ENCODE results near the gene DEPP1. TPM values are rescaled to one million over a fixed set of nuclear protein-coding genes. Genes with fewer than 3 reads are reported as not detected.

Gene DEPP1
- total RNA-seq, 1 donor from 2014 or later = 16.6 TPM

- Mint-ChIP-seq H3K9me3 (ENCODE audit: low read depth) (no peaks in the 10 kb centered on the region), H3K36me3 (ENCODE audit: insufficient read depth) (no peaks in the 10 kb centered on the region), H3K27ac (no peak overlapping the region), H3K4me3 (ENCODE audit: low read depth) (no peak overlapping the region), H3K4me1 (ENCODE audit: low read depth) (peaks cover 36% of the 10 kb centered on the region), H3K27me3 (no peaks in the 10 kb centered on the region)
- DNase-seq (ENCODE audit: low spot score, unreplicated experiment) = no peak
- TF ChIP-seq, protein P1, sequence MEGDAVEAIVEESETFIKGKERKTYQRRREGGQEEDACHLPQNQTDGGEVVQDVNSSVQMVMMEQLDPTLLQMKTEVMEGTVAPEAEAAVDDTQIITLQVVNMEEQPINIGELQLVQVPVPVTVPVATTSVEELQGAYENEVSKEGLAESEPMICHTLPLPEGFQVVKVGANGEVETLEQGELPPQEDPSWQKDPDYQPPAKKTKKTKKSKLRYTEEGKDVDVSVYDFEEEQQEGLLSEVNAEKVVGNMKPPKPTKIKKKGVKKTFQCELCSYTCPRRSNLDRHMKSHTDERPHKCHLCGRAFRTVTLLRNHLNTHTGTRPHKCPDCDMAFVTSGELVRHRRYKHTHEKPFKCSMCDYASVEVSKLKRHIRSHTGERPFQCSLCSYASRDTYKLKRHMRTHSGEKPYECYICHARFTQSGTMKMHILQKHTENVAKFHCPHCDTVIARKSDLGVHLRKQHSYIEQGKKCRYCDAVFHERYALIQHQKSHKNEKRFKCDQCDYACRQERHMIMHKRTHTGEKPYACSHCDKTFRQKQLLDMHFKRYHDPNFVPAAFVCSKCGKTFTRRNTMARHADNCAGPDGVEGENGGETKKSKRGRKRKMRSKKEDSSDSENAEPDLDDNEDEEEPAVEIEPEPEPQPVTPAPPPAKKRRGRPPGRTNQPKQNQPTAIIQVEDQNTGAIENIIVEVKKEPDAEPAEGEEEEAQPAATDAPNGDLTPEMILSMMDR (IDR thresholded peaks at IDR 0.05; ENCODE audit: unreplicated experiment) = no peak
These were observed 14.8 kb upstream of the DEPP1 start for GRCh38 chr10:44993226-44993921.

DNA sequence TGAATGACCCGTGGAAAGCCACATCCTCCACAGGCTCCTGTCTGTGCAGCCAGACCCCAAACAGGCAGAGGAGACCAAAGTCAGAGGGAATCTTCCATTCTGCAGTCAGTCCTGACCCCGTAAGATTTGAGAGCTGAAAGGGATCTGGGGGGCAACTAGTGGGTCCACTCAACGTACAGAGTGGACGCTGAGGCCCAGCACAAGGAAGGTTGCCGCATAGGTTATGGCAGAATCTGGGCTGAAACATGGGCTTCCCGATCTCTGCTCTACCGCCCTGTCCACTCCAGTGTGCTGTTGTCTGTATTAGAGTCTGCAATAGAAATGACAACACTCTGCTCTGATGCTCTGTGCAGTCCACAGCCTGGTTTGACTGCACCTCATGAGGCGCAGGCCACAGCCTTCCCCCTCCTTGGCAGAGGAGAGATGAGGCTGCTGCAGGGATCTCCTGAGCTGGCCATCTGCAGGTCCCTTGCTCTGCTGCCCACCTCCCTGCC, 14.2 kb upstream of the DEPP1 start:
- no peaks in the 10 kb centered on the region for H3K36me3 Mint-ChIP-seq (ENCODE audit: insufficient read depth)
- no peak overlapping the region for H3K27ac Mint-ChIP-seq
- DNase-seq (ENCODE audit: low spot score, unreplicated experiment) = no peak
- peaks cover 36% of the 10 kb centered on the region for H3K4me1 Mint-ChIP-seq (ENCODE audit: low read depth)
- TF ChIP-seq, protein P1 (IDR thresholded peaks at IDR 0.05; ENCODE audit: unreplicated experiment) = no peak
- H3K4me3 Mint-ChIP-seq (ENCODE audit: low read depth) = no peak overlapping the region
- no peaks in the 10 kb centered on the region for H3K27me3 Mint-ChIP-seq
- no peaks in the 10 kb centered on the region for H3K9me3 Mint-ChIP-seq (ENCODE audit: low read depth)

GRCh38 chr10:44992070-44992731, 13.6 kb upstream of the DEPP1 start:
- TF ChIP-seq, protein P1 (IDR thresholded peaks at IDR 0.05; ENCODE audit: unreplicated experiment) = no peak
- Mint-ChIP-seq H3K4me3 (ENCODE audit: low read depth) (no peak overlapping the region), H3K27ac (no peak overlapping the region), H3K9me3 (ENCODE audit: low read depth) (no peaks in the 10 kb centered on the region), H3K27me3 (no peaks in the 10 kb centered on the region), H3K4me1 (ENCODE audit: low read depth) (peaks cover 36% of the 10 kb centered on the region), H3K36me3 (ENCODE audit: insufficient read depth) (no peaks in the 10 kb centered on the region)
- no peak for DNase-seq (ENCODE audit: low spot score, unreplicated experiment)

DNA sequence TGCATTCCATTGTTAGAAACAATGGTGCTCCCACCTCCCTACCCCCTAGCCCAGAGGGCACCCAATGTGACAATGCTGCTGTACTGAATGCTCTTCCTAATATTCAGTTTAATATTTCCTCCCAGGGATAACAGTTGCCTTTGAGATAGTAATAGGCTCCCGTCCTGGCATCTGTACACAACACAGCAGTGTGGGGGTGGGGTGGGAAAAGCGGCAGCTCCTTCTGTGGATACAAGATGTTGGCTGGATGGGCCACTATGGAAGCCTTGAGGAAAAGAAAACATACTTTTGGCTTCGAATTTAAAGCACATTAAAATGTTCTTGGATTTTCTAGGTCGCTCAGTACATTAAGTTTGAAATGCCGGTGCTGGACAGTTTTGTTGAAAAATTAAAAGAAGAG, 13.0 kb upstream of the DEPP1 start:
- TF ChIP-seq, protein P1 (IDR thresholded peaks at IDR 0.05; ENCODE audit: unreplicated experiment) = no peak
- Mint-ChIP-seq H3K4me1 (ENCODE audit: low read depth) (peaks cover 36% of the 10 kb centered on the region), H3K4me3 (ENCODE audit: low read depth) (no peak overlapping the region), H3K27me3 (no peaks in the 10 kb centered on the region), H3K36me3 (ENCODE audit: insufficient read depth) (no peaks in the 10 kb centered on the region), H3K9me3 (ENCODE audit: low read depth) (no peaks in the 10 kb centered on the region), H3K27ac (no peak overlapping the region)
- no peak for DNase-seq (ENCODE audit: low spot score, unreplicated experiment)

- no peaks in the 10 kb centered on the region for H3K9me3 Mint-ChIP-seq (ENCODE audit: low read depth)
- H3K27me3 Mint-ChIP-seq = no peaks in the 10 kb centered on the region
- DNase-seq (ENCODE audit: low spot score, unreplicated experiment) = peak; percentile 4
- TF ChIP-seq, protein P1 (IDR thresholded peaks at IDR 0.05; ENCODE audit: unreplicated experiment) = no peak
- H3K36me3 Mint-ChIP-seq (ENCODE audit: insufficient read depth) = no peaks in the 10 kb centered on the region
- no peak overlapping the region for H3K27ac Mint-ChIP-seq
- no peak overlapping the region for H3K4me3 Mint-ChIP-seq (ENCODE audit: low read depth)
- H3K4me1 Mint-ChIP-seq (ENCODE audit: low read depth) = peaks cover 31% of the 10 kb centered on the region
These were observed 12.4 kb upstream of the DEPP1 start for GRCh38 chr10:44990965-44991364.

Measured in progenitor cell of endocrine pancreas (in vitro differentiated cells).